ENCODE results near the gene LILRA6. TPM values are rescaled to one million over a fixed set of nuclear protein-coding genes. Genes with fewer than 3 reads are reported as not detected.
"Not testable (repeated sequence)": the region's sequence is repeated elsewhere in the genome, so short reads cannot be mapped to it uniquely, and the experiment has no call there.

LILRA6 gene
- total RNA-seq, 1 experiment from 2014 or later, result not detected

DNA sequence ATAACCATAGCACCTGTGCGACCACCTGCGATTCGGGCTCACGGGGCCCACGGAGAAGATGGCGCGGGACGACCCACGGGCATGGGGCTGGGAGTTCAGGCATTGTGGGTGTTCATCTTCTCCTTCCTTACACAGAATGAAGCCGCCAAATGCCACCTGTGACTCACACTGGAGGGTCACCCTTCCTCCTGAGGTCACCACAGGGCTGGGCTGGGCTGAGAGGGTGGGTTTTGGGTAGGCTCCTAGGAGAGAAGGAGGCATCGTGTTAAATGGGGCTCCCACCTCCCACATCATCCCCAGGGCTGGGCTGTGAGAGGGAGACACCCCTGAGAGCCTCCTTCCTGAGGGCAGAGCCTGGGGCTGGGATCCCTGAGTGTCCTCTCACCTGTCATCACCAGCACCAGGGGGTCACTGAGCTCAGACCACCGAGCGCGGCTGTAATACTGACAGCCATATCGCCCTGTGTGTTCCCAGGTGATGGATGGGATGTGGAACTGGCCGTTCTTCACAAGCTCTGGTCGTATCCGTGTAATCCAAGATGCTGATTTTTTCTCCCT, 36.9 kb upstream of the LILRA6 start:
- Histone ChIP-seq H3K27ac (no peak overlapping the region), H3K9me2 (ENCODE audit: insufficient read depth) (no peaks in the 10 kb centered on the region), H3K4me3 (no peak overlapping the region), H4K20me1 (ENCODE audit: insufficient read depth) (no peaks in the 10 kb centered on the region), H3K79me2 (ENCODE audit: low read depth) (no peaks in the 10 kb centered on the region), H3K4me2 (no peak overlapping the region), H3K27me3 (ENCODE audit: insufficient read depth, low read depth) (peaks cover 99% of the 10 kb centered on the region), H3K36me3 (ENCODE audit: low read depth) (no peaks in the 10 kb centered on the region), H3K4me1 (replicated peaks; ENCODE audit: insufficient read depth) (no peaks in the 10 kb centered on the region), H2AFZ (no peak overlapping the region), H3K9me3 (ENCODE audit: insufficient read depth, low read depth) (no peaks in the 10 kb centered on the region), H3F3A (ENCODE audit: insufficient read depth, low read depth) (no peaks in the 10 kb centered on the region)
- DNase-seq, result no peak
- intact Hi-C loops (cut with micrococcal nuclease; ENCODE audit: unreplicated experiment), result no loop called here
- no TSS peak for BruUV-seq (replicated peaks)
- CTCF ChIA-PET, result interaction anchor here (0.6 kb wide), 1 partner anchor 14 kb away, joined by 3 read pairs; no protein-coding TSS in a partner anchor
- no peak for TF ChIP-seq EZH2 (IDR thresholded peaks at IDR 0.05; ENCODE audit: low read depth)
- TF ChIP-seq, protein P1, sequence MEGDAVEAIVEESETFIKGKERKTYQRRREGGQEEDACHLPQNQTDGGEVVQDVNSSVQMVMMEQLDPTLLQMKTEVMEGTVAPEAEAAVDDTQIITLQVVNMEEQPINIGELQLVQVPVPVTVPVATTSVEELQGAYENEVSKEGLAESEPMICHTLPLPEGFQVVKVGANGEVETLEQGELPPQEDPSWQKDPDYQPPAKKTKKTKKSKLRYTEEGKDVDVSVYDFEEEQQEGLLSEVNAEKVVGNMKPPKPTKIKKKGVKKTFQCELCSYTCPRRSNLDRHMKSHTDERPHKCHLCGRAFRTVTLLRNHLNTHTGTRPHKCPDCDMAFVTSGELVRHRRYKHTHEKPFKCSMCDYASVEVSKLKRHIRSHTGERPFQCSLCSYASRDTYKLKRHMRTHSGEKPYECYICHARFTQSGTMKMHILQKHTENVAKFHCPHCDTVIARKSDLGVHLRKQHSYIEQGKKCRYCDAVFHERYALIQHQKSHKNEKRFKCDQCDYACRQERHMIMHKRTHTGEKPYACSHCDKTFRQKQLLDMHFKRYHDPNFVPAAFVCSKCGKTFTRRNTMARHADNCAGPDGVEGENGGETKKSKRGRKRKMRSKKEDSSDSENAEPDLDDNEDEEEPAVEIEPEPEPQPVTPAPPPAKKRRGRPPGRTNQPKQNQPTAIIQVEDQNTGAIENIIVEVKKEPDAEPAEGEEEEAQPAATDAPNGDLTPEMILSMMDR (conservative IDR thresholded peaks at IDR 0.05), result no peak
- POLR2A ChIA-PET (ENCODE audit: unreplicated experiment), result no interaction called here

DNA sequence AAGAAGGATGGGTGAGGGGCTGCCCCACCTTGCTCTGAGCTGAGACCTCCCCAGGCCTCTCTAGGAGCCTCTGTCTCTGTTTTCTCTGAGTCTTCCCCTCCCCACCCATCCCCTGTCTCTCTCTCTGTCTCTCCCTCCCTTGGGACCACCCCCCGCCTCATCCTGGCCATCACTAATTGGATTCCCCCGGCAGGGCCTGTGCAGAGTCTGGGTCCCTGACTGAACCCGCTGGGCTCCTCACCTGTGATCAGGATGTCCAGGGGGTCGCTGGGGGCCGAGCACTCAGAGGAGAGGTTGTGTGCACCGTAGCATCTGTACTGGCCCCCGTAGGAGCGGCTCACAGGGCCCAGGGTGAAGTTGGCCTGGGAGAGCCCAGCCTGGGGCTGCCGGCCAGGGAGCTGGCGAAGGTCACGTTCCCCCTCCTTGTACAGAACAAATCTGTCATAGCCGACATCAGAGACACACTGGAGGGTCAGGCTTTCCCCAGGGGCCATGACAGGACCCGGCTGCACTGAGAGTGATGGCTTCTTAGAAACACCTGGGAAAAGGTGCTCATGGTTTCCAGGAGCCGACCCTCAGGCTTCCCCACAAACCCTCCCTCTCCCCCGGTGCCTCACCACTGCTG, 36.1 kb upstream of the LILRA6 start:
- H3K9me2 ChIP-seq (ENCODE audit: insufficient read depth); CTCF ChIA-PET; H3F3A ChIP-seq (ENCODE audit: insufficient read depth, low read depth); H3K4me3 ChIP-seq; POLR2A ChIA-PET (ENCODE audit: unreplicated experiment); H4K20me1 ChIP-seq (ENCODE audit: insufficient read depth); BruUV-seq (replicated peaks); H3K36me3 ChIP-seq (ENCODE audit: low read depth); H3K4me1 ChIP-seq (replicated peaks; ENCODE audit: insufficient read depth); intact Hi-C loops (cut with micrococcal nuclease; ENCODE audit: unreplicated experiment); H3K4me2 ChIP-seq; H2AFZ ChIP-seq; H3K27ac ChIP-seq; DNase-seq; H3K79me2 ChIP-seq (ENCODE audit: low read depth); H3K9me3 ChIP-seq (ENCODE audit: insufficient read depth, low read depth): not testable (repeated sequence)
- peaks cover 99% of the 10 kb centered on the region for H3K27me3 ChIP-seq (ENCODE audit: insufficient read depth, low read depth)

DNA sequence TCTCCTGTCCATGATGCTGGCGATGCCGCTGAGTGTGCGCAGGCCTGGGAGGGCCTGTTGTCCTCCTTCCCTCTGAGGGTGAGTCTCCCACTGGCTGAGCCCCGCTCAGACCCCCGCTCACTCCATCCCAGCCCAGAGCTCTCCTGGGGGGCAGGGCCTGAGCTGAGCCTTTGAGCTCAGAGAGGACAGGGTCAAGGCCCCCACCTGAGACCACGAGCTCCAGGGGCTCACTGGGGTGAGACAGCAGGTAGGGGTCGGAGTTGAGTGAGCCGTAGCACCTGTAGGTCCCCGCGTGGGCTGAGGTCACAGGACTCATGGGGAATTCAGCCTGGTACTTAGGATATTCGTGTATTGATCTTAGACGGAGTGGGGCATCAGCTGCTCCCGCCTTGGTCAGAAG, 35.5 kb upstream of the LILRA6 start:
- H3K36me3 ChIP-seq (ENCODE audit: low read depth); BruUV-seq (replicated peaks); intact Hi-C loops (cut with micrococcal nuclease; ENCODE audit: unreplicated experiment); H3F3A ChIP-seq (ENCODE audit: insufficient read depth, low read depth); H3K4me3 ChIP-seq; H3K9me3 ChIP-seq (ENCODE audit: insufficient read depth, low read depth); H3K4me2 ChIP-seq; H3K4me1 ChIP-seq (replicated peaks; ENCODE audit: insufficient read depth); DNase-seq; CTCF ChIA-PET; H3K79me2 ChIP-seq (ENCODE audit: low read depth); H3K27ac ChIP-seq; POLR2A ChIA-PET (ENCODE audit: unreplicated experiment); H3K9me2 ChIP-seq (ENCODE audit: insufficient read depth); H4K20me1 ChIP-seq (ENCODE audit: insufficient read depth); H2AFZ ChIP-seq: not testable (repeated sequence)
- peaks cover 99% of the 10 kb centered on the region for H3K27me3 ChIP-seq (ENCODE audit: insufficient read depth, low read depth)

DNA sequence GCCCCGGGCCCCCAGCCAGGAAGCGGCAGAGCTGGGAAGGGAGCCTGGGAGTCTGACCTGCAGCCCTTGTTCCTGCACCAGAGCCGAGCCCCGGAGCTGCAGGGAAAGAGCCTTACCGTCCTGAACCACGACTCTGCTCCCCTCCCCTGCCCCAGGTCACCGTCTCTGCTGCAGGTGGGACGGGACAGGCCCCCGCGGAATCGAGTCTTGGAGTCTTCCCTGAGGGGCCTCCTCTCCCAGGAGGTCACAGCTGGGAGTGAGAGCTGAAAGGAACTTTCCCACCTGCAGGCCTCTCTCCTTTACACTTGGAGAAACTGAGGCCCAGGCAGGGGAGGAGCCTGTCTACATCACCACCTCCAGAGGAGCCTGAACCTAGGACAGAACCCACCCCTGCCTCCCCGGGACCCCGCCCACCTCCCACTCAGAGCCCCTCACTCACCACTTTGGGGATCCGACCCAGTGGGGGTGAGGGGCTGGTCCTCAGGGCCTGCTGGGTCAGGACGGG, 34.6 kb upstream of the LILRA6 start:
- intact Hi-C loops (cut with micrococcal nuclease; ENCODE audit: unreplicated experiment); BruUV-seq (replicated peaks); CTCF ChIA-PET; H3K4me2 ChIP-seq; DNase-seq; H3K4me1 ChIP-seq (replicated peaks; ENCODE audit: insufficient read depth); H3K9me3 ChIP-seq (ENCODE audit: insufficient read depth, low read depth); H3K79me2 ChIP-seq (ENCODE audit: low read depth); H4K20me1 ChIP-seq (ENCODE audit: insufficient read depth); H2AFZ ChIP-seq; H3K36me3 ChIP-seq (ENCODE audit: low read depth); POLR2A ChIA-PET (ENCODE audit: unreplicated experiment); H3F3A ChIP-seq (ENCODE audit: insufficient read depth, low read depth); H3K9me2 ChIP-seq (ENCODE audit: insufficient read depth); H3K27ac ChIP-seq; H3K4me3 ChIP-seq: not testable (repeated sequence)
- peaks cover 98% of the 10 kb centered on the region for H3K27me3 ChIP-seq (ENCODE audit: insufficient read depth, low read depth)
